GM10248 (cell line): Measurements from ENCODE around the gene UNC5C.

Experiments used
- CTCF ChIA-PET: fragments of 300-600 bp; sonication (Branson Sonifier 250); formaldehyde crosslinking; extraction: SDS; loops from one replicate; lab custom pipeline; 2021; ENCODE audit warnings: antibody characterized with exemption; lab: Yijun Ruan, JAX
- POLR2A ChIA-PET: fragments of 350-650 bp; sonication (Branson Sonifier 250); formaldehyde crosslinking; extraction: SDS; loops from one replicate; lab custom pipeline; 2020; ENCODE audit warnings: antibody characterized with exemption; lab: Yijun Ruan, JAX
- DNase-seq: peaks from one replicate; pipeline ENCODE4 v3.0.0; 2012; ENCODE audit errors: extremely low spot score
- CTCF ChIP-seq: IDR thresholded peaks from 2 replicates; pipeline ENCODE4 v1.5.1; 2012; ENCODE audit warnings: mild to moderate bottlenecking, low read depth; ENCODE audit errors: extremely low read depth, missing control alignments, control extremely low read depth

The UNC5C gene

GRCh38 chr4:95580226-95580625 is 31.5 kb upstream of the UNC5C start:
- TF ChIP-seq CTCF: no peak
- no peak for DNase-seq
- ChIA-PET CTCF (interaction anchor here (1.8 kb wide), 1 partner anchor 10 kb away, joined by 4 read pairs; no protein-coding TSS in a partner anchor), POLR2A (no interaction called here)

- DNase-seq: no peak
- CTCF ChIA-PET: no interaction called here
- TF ChIP-seq CTCF: no peak
- POLR2A ChIA-PET: no interaction called here
These were observed 23.7 kb upstream of the UNC5C start for GRCh38 chr4:95572304-95572991.

GRCh38 chr4:95571577-95571976 is 22.8 kb upstream of the UNC5C start:
- no peak for DNase-seq
- ChIA-PET CTCF (no interaction called here), POLR2A (no interaction called here)
- TF ChIP-seq CTCF: no peak

- CTCF ChIA-PET: no interaction called here
These were observed 15.0 kb upstream of the UNC5C start for GRCh38 chr4:95563638-95564337.

GRCh38 chr4:95560774-95561173 is 12.0 kb upstream of the UNC5C start:
- no peak for DNase-seq
- TF ChIP-seq CTCF: no peak
- ChIA-PET POLR2A (no interaction called here), CTCF (interaction anchor here (1.3 kb wide), 1 partner anchor 10 kb away, joined by 3 read pairs; no protein-coding TSS in a partner anchor)

More at GRCh38 chr4:95563638-95564337, 15.0 kb upstream of the UNC5C start:
- POLR2A ChIA-PET: no interaction called here
- no peak for TF ChIP-seq CTCF
- no peak for DNase-seq

GRCh38 chr4:95556207-95556859 is 7.6 kb upstream of the UNC5C start:
- DNase-seq: no peak
- TF ChIP-seq CTCF: no peak
- ChIA-PET CTCF (interaction anchor here (0.8 kb wide), 1 partner anchor 12 kb away, joined by 3 read pairs; no protein-coding TSS in a partner anchor), POLR2A (no interaction called here)
